ENCODE measurements around the gene MAPK9.

MAPK9 gene

GRCh38 chr5:180194410-180195345, 97.2 kb downstream of the MAPK9 start:
- TF ChIP-seq REST (IDR thresholded peaks at IDR 0.05; ENCODE audit: insufficient read depth in 1 of 2, low read depth in 2 of 2, low read length in 2 of 2) (no peak), POLR2AphosphoS5 (IDR thresholded peaks at IDR 0.05; ENCODE audit: low read depth, low read length) (no peak)

GRCh38 chr5:180193749-180194375, 98.0 kb downstream of the MAPK9 start:
- TF ChIP-seq REST (IDR thresholded peaks at IDR 0.05; ENCODE audit: insufficient read depth in 1 of 2, low read depth in 2 of 2, low read length in 2 of 2) (no peak), FOXP2 (optimal IDR thresholded peaks at IDR 0.05; ENCODE audit: borderline replicate concordance, extremely low read depth, extremely low read length, insufficient read depth) (no peak), POLR2AphosphoS5 (IDR thresholded peaks at IDR 0.05; ENCODE audit: low read depth, low read length) (no peak)

- no peak for TF ChIP-seq SIN3A (IDR thresholded peaks at IDR 0.05; ENCODE audit: borderline replicate concordance, insufficient read depth, low read length)
Measured at GRCh38 chr5:180191716-180192115, 100.2 kb downstream of the MAPK9 start.

GRCh38 chr5:180187767-180188166, 104.1 kb downstream of the MAPK9 start:
- TF ChIP-seq POLR2AphosphoS5 (IDR thresholded peaks at IDR 0.05; ENCODE audit: low read depth, low read length) (no peak), SIN3A (IDR thresholded peaks at IDR 0.05; ENCODE audit: borderline replicate concordance, insufficient read depth, low read length) (no peak), REST (IDR thresholded peaks at IDR 0.05; ENCODE audit: insufficient read depth in 1 of 2, low read depth in 2 of 2, low read length in 2 of 2) (no peak), FOXP2 (optimal IDR thresholded peaks at IDR 0.05; ENCODE audit: borderline replicate concordance, extremely low read depth, extremely low read length, insufficient read depth) (no peak), TAF1 (IDR thresholded peaks at IDR 0.05; ENCODE audit: borderline replicate concordance, insufficient read depth, low read length) (no peak)

Measured in PFSK-1 (cell line).